Ascending aorta (tissue), 2 donors: Measurements from ENCODE around the gene KRTAP10-3. TPM values are rescaled to one million over a fixed set of nuclear protein-coding genes. Genes with fewer than 3 reads are reported as not detected.

Experiments
- DNase-seq, 2 donors: peaks; one replicate each; pipeline ENCODE4 v3.0.0-alpha.2; 2019; ENCODE audit warnings: low spot score in 2 of 2
- H3K27ac ChIP-seq, 2 donors: fragments of 200-600 bp; sonication (generic); one replicate each; pipeline ENCODE4 v1.5.1; 2016 to 2017; ENCODE audit warnings: mild to moderate bottlenecking in 1 of 2
- H3K27me3 ChIP-seq: fragments of 200-600 bp; sonication (generic); one replicate; pipeline ENCODE4 v1.5.1; 2017
- H3K36me3 ChIP-seq, 2 donors: fragments of 200-600 bp; sonication (generic); one replicate each; pipeline ENCODE4 v1.5.1; 2016
- H3K4me1 ChIP-seq, 2 donors: fragments of 200-600 bp; sonication (generic); one replicate each; pipeline ENCODE4 v1.5.1; 2016 to 2017; ENCODE audit warnings: mild to moderate bottlenecking in 1 of 2
- H3K4me3 ChIP-seq, 2 donors: fragments of 200-600 bp; sonication (generic); one replicate each; pipeline ENCODE4 v1.5.1; 2016 to 2017; ENCODE audit warnings: mild to moderate bottlenecking in 1 of 2
- H3K9me3 ChIP-seq, 2 donors: fragments of 200-600 bp; sonication (generic); one replicate each; pipeline ENCODE4 v1.5.1; 2016
- CTCF ChIP-seq, 3 experiments: fragments of 200-600 bp in 2 of 3; fragments of 450-650 bp in 1 of 3; sonication (generic) in 2 of 3; IDR thresholded peaks; one replicate each; pipeline ENCODE4 v1.5.1; 2016 to 2019; ENCODE audit warnings: antibody characterized with exemption in 3 of 3, mild to moderate bottlenecking in 1 of 3, moderate library complexity in 1 of 3
- intact Hi-C: fragments of 100-400 bp; cut with DNase I; formaldehyde crosslinking; loops from one replicate; pipeline ENCODE4 v1.15.1; 2023
- total RNA-seq: library from RNA; depleted of rRNA; stranded (reverse); fragments of >200 nt; gene quantifications from one replicate; pipeline ENCODE4 v1.1.0, GENCODE V29; 2016

KRTAP10-3 gene
- total RNA-seq, 1 donor from 2014 or later, result not detected

- H3K9me3 ChIP-seq, result no peaks in the 10 kb centered on the region
- no peak overlapping the region for H3K27ac ChIP-seq
- no peak for DNase-seq
- no peaks in the 10 kb centered on the region for H3K36me3 ChIP-seq
- no peaks in the 10 kb centered on the region for H3K27me3 ChIP-seq
- intact Hi-C loops, result no loop called here
- TF ChIP-seq CTCF (IDR thresholded peaks at IDR 0.05), result no peak
- no peak overlapping the region for H3K4me3 ChIP-seq
- no peaks in the 10 kb centered on the region for H3K4me1 ChIP-seq
These were observed 46.7 kb downstream of the KRTAP10-3 start for GRCh38 chr21:44511938-44512275.

GRCh38 chr21:44511219-44511937 is 47.2 kb downstream of the KRTAP10-3 start:
- no peaks in the 10 kb centered on the region for H3K36me3 ChIP-seq
- no peaks in the 10 kb centered on the region for H3K27me3 ChIP-seq
- no peaks in the 10 kb centered on the region for H3K9me3 ChIP-seq
- no peak overlapping the region for H3K4me3 ChIP-seq
- no peak overlapping the region for H3K27ac ChIP-seq
- intact Hi-C loops, result no loop called here
- H3K4me1 ChIP-seq, result no peaks in the 10 kb centered on the region
- DNase-seq, result no peak
- TF ChIP-seq CTCF (IDR thresholded peaks at IDR 0.05), result no peak

DNA sequence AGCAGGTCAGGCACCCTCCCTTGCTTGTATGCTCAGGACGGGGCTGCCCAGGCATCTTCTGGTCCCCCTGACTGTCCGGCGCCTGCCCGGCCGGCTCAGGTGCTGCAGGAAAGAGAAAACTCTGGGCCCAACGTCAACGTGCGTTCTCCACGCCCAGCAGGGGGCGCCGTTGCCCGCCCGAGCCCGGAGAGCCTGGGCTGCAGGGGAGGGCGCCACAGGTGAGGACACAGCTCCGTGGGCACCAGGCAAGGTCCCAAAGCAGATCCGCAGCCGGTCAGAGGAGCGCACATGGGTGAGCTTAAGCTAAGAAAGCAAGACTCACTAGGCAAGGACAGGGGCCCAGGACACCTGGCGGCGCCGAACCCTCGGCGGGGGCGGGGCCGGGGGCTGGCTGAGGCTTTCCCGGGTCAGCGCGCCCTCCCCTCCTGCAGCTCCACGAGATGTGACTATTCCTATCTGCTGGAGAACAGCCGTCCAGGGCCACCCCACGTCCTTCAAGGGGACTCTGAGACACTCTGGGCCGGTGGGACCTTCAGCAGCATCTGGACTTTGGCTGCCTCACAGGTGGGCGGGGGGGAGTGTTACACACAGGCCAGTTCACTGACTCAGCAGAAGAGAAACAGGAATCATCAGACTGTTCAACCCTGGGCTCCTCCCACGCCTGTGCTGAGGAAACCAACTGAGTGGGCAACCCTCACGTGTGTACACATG is 47.9 kb downstream of the KRTAP10-3 start:
- H3K36me3 ChIP-seq, result no peaks in the 10 kb centered on the region
- DNase-seq, result no peak
- no peaks in the 10 kb centered on the region for H3K9me3 ChIP-seq
- no peak overlapping the region for H3K27ac ChIP-seq
- no peaks in the 10 kb centered on the region for H3K27me3 ChIP-seq
- intact Hi-C loops, result no loop called here
- no peak overlapping the region for H3K4me3 ChIP-seq
- TF ChIP-seq CTCF (IDR thresholded peaks at IDR 0.05), result peak in 2 of 3 experiments; percentile 55 to 62
- no peaks in the 10 kb centered on the region for H3K4me1 ChIP-seq

GRCh38 chr21:44510109-44510507 is 48.5 kb downstream of the KRTAP10-3 start:
- Histone ChIP-seq H3K27ac (no peak overlapping the region), H3K9me3 (no peaks in the 10 kb centered on the region), H3K4me1 (no peaks in the 10 kb centered on the region), H3K36me3 (no peaks in the 10 kb centered on the region), H3K27me3 (no peaks in the 10 kb centered on the region), H3K4me3 (no peak overlapping the region)
- no peak for DNase-seq
- intact Hi-C loops, result no loop called here
- TF ChIP-seq CTCF (IDR thresholded peaks at IDR 0.05), result no peak

GRCh38 chr21:44509539-44509938 is 49.1 kb downstream of the KRTAP10-3 start:
- H3K27ac ChIP-seq, result no peak overlapping the region
- no peak overlapping the region for H3K4me3 ChIP-seq
- no peaks in the 10 kb centered on the region for H3K9me3 ChIP-seq
- no peak for DNase-seq
- TF ChIP-seq CTCF (IDR thresholded peaks at IDR 0.05), result no peak
- H3K4me1 ChIP-seq, result no peaks in the 10 kb centered on the region
- H3K27me3 ChIP-seq, result no peaks in the 10 kb centered on the region
- intact Hi-C loops, result no loop called here
- no peaks in the 10 kb centered on the region for H3K36me3 ChIP-seq
